Stimulated activated CD4-positive, alpha-beta T cell treated with anti-CD3 and anti-CD28 coated beads, Interleukin-12 subunit alpha, Interleukin-12 subunit beta, amount 100 ng/mL, for 48 hours (primary cell): ENCODE results near the gene HK3.

ENCODE experiments used
- DNase-seq, 3 donors: peaks; one replicate each; pipeline ENCODE4 v3.0.0-alpha.2; 2020; ENCODE audit warnings: low read depth in 2 of 3, low spot score in 1 of 3

The HK3 gene

DNA sequence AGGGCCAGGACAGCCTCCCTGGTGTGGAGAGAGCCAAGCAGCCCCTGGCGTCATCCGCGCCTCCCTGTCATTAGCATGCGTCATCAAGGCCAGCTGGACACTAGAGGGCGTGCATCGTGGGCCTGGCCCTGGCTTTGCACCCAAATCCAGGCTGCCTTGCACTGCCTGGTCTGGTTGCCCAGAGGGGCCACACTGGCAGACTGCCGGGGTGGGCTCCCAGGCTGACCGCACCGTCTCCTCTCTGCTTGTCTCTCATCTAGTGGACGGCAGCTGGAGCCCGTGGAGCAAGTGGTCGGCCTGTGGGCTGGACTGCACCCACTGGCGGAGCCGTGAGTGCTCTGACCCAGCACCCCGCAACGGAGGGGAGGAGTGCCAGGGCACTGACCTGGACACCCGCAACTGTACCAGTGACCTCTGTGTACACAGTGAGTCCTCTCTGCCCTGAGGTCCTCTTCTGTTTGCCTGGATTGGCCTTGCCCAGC, 29.0 kb downstream of the HK3 start:
- no peak for DNase-seq

DNA sequence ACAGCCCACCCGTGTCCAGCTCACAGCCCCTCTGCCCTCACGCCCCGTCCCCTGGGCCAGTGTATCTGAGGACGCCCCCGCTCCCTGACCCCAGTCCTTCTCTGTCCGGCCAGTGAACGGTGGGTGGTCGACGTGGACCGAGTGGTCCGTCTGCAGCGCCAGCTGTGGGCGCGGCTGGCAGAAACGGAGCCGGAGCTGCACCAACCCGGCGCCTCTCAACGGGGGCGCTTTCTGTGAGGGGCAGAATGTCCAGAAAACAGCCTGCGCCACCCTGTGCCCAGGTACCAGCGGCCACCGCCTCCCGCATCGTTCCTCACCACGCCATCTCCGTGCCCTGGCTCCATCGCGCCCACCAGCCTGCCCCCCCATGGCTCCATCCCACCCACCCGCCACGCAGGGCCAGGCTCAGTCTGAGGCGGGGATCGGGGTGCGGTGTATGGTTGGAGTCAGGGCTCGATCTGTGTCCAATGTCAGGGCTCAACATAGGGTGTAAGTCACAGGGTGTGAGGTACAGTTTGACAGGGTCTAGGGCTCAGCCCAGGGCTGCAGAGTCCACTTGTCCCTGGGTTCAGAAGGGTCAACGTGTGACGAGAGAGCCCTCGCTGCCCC, 29.5 kb downstream of the HK3 start:
- no peak for DNase-seq

DNA sequence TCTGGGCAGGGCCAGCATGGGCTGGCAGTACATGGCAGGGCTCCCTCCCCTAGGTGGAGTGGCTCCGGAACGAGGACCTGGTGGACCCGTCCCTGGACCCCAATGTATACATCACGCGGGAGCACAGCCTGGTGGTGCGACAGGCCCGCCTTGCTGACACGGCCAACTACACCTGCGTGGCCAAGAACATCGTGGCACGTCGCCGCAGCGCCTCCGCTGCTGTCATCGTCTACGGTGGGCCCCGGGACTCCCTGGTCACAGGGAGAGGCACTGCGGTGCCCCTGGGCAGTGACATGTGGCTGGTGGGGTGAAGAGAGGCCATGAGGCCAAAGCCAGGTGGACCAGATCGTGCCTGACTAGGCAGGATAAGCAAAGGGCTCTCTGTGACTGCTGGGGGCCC, 30.4 kb downstream of the HK3 start:
- no peak for DNase-seq

DNA sequence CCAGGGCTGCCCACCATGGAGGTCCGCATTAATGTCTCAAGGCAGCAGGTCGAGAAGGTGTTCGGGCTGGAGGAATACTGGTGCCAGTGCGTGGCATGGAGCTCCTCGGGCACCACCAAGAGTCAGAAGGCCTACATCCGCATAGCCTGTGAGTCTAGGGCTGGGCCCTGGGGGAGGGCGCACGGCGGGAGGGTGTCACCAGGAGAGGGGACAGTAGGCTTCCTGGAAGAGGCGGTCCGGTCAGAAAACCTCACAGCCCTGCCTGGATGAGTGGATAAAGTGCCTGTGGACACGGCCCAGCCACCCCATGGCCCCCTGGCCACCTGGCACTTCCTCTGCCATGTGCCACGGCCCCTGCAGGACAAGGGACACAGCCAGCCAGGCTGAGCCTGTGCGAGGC, 31.0 kb downstream of the HK3 start:
- no peak for DNase-seq

DNA sequence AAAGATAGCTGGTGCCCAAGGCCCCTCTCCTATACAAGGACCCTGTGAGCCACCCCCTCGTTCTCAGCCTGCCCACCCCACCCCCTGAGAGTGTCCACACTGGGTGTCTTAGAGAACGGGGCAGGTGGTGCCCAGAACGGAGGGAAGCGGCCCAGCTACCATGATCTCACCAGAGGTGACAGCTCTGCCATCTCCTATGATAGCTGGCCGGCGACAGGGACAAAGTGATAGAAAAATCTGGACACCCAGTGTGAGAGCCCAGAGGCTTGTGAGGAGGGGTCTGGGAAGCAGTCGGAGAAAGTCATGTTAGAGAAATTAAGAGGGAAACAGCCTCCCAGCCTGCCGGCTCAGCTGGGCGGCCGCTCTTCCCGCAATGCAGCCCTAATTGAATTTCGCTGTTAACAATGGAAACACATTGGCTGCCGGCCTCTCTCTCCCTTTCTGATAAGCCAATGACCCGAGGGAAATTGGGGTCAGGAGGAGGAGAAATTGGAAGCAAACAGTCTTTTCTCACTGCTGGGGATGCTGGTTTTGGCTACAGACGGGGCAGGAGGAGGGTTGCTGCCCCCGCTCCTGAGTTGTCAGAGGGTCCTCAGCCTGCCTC, 32.3 kb downstream of the HK3 start:
- no peak for DNase-seq

DNA sequence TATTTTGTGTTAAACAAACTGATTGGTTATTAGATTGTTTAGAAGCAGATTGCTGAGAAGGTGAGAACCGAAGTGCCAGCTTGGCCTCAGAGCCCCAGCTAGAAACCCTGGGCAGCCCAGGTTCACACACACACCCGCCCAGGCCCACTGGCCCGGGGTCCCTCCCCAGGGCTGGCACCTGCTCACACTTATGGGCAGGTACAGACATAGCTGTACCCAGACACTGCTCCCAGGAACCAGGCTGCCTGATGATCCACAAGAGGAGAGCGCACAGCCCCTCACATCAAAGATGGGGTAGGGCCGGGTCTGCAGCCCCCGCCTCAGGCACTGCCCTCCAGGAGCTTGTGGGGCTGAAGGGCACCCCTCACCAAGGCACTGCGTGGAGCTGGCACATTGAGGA, 33.2 kb downstream of the HK3 start:
- DNase-seq, result no peak

DNA sequence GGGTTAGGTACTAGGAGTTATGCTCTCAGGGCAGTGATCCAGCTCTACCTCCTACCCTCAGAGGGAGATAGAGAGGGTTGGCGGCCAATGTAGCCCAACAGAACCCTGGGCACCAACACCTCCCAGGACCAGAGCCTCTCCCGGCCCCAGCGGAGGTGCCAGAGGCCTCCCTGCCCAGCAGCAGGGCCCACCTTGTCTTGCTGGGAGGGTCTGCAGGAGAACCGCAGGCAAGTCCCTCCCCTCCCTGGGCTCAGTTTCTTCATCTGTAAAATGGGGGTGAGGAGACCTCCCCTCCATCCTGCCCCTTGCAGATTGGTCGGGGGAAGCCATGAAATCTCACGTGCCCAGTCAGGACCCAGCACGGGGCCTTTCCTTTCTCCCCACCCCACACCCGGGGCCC, 34.4 kb downstream of the HK3 start:
- DNase-seq, result no peak

DNA sequence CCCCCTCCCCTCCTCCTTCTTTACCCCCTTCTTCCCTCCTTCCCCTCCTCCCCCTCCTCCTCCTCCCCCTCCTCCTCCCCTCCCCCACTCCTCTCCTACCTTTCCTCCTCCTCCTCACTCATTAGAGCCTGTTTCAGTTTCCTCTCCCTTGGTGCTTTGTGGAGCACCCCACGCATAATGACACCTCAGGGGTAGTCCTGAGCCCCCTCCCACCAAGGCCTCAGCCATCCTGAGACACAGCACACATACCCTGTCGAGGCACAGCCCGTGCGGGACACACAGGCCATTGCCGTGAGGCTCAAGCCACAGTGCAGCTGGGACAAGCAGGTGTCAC, 35.4 kb downstream of the HK3 start:
- no peak for DNase-seq

DNA sequence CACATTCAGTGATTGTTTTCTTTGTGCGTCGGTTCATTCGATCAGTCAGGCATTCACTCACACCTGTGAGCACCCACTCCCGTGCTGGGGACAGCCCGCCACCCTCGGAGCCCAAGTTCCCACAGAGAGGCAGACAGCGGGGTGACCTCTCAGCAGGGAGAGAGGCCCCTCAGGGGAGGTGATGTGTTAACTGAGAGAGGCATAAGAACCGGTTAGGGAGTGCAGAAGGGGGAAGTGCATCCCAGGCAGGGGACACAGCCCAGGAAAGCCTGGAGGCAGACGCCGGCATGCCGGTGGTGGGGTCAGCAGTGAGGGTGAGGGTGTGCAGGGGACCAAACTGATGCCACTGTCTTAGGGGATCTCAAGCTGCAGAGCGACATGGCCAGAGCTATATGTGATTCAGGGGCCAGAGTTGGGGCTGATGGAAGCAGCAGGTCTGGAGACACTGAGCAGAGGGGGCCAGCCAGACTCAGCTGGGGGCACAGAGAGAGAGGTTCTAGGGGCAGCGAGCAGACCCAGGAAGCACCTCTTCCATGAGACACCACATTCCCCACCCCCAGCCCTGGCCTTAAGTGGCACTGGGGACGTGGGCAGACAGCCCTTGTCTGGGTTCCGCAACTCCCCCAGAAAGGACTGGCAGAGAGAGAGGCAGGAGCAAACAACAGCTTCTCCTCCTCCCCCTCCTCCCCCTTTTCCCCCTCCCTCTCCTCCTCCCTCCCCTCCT, 35.9 kb downstream of the HK3 start:
- no peak for DNase-seq

DNA sequence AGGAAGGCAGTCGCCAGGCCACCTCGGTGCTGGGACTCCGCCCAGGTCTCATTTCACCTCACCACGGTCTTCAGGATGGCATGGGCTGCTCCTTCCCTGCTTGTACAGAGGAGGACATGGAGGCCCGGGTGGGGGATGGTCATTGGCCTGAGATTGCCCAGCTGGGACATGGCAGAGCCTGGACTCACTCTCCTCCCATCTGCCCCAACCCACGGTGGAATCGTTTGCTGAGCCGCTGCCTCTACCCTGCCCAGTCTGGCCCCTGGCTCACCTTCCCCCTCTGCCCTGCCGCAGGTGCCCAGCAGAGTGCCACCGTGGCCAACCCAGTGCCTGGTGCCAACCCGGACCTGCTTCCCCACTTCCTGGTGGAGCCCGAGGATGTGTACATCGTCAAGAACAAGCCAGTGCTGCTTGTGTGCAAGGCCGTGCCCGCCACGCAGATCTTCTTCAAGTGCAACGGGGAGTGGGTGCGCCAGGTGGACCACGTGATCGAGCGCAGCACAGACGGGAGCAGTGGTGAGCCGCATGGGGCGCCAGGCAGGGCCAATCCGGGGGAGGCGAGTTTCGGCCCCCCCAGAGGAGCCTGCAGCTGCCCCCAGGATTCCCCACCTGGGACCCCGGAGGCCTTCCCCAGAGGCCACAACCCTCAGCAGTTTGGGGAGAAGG, 36.7 kb downstream of the HK3 start:
- DNase-seq, result no peak

DNA sequence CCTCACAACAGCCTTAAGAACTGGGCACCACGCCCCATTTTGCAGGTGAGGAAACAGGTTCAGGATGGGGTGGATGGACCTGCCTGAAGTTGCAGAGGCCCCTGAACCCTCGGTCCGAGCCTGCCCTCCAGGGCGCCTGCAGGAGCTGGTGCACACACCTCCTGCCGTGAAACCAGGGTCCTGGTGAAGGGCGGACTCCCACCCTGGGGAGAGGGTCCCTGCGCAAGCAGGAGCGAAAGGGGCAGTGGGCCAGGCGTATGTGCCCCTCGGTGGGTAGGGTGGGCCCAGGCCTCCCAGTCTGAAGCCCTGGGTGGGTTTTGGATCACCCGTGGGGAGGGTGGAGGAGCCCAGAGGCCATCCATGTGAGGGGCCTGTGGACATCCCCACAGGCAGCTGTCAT, 37.9 kb downstream of the HK3 start:
- DNase-seq, result no peak

DNA sequence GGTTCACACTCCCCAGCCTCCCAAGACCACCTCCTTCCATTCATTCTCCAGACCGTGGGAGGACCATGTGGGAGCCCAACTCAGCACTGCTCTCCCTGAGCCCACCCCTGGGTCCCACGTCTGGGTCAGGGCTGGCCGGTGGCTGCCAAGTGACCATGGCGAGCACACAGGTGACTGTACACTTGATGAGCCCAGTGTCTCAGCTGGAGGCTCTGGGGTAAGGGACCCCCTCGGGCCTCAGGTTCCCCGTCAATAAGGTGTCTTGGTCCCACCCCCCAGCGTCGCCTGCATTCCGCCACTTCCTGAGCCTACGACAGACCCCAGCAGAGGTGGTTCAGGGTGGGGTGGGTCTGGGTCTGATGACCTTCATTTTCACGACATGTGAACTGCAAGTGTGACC, 38.8 kb downstream of the HK3 start:
- no peak for DNase-seq

DNA sequence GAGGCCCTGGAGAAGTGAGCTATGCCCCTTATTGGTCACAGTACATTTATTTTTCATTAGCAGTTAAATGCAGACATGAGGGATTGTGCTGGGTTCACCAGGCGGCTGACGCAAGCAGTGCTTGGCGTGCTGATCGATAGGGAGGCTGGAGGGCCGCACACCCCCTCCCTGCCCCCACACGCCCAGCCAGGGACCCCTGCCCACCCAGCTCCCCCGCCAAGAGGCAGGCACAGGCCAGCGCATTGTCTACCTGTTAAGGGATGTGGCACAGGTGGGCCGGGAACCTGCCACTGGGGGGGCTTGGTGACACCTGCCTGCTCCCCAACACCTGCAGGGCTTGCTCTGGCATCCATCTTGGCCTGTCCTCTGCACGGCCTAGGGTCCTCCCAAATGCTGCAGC, 39.2 kb downstream of the HK3 start:
- DNase-seq, result no peak

DNA sequence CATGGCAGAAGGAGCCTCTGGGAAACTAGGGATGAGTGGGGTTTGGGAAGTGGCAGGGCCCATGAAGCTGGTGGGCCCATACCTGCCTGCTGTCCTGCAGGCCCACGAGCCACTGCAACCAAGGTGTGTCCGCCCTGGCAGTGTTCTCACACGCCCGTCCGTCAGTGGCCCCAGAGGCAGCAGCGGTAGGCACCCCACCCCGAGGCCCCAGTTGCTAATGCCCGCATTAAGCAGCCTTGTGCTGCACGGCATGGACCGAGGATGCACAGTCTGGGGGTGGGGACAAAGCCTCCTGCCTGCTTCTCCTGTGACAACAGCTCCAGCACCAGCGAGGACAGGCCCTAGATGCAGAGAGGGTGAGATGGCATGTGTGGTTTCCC, 41.3 kb downstream of the HK3 start:
- DNase-seq, result no peak

DNA sequence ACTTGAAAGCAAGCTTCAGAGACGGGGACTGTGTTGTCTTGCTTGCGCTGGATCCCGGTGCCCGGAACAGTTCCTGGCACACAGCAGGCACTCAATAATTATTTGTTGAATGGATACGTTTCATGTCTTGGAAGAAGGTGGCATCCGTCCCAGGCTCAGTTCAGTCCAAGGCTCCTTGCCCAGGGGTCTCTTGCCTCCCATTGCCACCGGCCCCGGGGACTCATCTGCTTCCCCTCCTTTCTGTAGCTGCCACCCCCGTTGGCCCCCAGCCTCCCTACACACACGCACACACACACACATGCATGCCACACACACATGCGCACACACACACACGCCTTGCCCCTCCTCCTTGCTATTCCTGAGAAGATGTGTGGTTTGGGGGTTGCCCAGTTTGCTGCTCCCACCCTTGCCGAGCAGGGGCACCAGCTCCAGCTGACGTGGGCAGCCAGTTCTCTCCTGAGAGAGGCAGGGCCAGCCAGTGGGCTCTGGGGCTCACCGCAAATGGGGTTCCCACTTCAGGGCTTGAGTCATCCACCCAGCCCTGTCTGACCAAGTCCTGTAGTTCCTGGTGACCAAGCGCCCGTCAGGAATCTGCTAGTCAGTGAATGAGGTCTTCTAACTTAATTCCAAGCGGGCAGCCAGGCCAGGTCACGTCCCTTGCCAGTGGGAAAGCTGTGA, 41.8 kb downstream of the HK3 start:
- DNase-seq, result no peak

DNA sequence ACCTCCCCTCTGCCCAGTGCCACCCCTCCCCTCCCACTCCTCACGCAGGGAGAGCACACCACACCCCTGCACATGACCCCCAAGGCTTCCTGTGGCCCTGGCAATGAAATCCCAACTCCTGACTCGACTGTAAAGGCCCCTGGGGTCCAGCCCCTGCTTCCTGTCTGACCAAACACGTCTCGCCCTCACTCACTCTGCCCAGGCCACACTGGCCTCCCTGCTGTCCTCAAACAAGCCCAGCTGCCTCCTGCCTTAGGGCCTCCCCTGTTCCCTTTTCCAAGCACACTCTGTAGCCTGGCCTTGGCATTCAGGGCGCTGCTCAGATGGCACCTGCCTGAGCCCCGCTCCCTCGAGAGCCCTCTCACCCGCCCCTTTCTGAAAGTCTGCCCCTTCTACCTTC, 42.4 kb downstream of the HK3 start:
- DNase-seq, result no peak

DNA sequence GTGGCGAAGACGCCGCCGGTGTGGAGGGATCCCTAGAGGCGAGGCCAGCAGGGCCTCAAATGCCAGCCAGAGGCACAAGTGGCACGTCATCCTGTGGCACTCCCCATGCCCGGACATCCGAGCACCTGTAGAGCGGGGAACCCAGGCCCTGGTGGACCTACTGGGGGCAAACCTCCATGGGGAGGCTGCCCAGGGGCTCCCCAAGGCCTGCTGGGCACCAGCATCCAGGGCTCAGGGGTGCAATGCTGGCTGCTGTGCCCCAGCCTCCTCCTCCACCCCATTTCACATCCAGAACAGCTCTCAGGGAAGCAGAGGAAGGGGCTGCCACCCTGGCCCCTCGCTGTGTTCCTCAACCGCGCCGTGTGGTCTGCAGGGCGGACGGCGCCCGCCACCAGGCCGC, 43.5 kb downstream of the HK3 start:
- DNase-seq, result no peak

DNA sequence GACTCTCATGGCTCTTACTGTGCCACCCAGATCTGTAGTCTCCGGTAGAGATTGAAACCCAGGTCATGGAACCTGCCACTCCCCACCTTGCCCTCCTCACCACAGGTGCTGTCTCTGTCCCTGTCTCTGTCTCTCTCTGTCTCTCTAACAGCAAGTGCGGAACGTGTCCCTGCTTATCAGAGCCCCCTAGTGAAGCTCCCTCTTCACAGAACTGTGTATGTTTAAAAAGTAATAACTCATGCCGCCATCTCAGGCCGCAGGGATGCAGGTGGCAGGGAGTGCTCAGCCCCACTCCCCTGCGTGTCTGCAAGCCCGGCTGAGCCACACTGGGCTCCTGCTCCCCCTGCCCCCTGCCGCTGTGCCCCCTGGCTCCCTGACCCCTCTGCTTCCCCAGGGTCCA, 45.0 kb downstream of the HK3 start:
- no peak for DNase-seq

DNA sequence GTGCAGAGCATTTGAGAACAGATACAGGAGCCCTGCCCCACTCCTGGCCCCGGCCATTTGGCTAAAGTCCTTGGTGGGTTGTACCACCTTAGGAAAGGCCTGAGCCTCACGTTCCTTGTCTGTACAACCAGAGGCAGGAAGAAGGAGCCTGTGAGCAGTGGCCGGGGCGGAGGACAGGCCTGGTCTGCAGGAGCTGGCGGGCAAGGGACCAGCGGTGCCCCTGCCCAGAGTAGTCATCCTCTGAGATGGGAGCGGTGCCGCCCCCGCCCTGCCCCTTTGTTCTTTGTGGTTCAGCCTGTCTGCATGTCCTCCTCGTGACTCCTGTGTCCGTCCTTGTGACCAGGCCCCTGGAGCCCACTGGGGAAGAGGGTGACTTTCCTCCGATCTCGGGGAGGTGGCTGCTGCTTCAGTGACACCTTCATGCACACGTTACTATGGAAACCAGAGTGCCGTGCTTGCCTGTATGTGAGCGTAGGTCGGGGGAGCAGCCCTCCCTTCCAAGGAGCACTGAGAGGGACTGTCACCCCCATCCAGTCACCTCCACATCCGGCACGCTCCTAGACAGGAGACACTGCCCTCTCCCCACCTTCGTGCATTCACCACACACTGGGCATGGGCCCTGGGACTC, 45.9 kb downstream of the HK3 start:
- DNase-seq, result no peak

DNA sequence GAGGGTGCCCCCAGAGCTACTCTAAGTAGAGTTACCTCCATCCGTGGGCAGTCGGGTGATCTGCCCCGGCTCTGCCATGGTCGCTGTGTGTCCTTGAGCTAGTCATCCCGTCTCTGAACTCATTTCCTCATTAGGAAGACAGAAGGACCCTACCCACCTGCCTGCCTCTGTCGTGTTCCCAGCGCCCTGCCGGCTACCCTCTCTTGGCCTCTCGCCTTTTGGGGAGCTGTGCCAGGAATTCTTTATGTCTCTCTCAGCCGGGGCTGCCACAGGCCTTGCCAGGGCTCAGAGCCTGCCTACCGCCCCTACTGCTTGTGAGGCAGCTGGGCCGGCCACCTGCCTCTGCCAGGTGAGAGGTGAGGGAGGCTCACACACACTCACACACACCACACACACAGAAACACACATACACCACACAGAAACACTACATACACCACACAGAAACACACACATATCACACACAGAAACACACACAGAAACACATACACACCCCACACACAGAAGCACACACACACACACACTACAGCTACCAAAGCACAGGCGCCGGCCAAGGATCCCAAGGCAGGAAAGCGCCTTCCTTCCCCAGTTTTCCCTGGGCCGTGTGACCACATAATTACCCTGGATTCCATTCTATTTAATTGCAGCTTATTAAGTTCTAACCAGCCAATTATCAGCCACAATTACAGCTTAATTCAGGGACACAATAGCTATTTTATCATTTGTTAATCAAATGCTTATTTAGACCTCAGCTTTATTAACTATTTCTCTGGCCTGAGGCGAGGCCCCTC, 47.1 kb downstream of the HK3 start:
- no peak for DNase-seq

DNA sequence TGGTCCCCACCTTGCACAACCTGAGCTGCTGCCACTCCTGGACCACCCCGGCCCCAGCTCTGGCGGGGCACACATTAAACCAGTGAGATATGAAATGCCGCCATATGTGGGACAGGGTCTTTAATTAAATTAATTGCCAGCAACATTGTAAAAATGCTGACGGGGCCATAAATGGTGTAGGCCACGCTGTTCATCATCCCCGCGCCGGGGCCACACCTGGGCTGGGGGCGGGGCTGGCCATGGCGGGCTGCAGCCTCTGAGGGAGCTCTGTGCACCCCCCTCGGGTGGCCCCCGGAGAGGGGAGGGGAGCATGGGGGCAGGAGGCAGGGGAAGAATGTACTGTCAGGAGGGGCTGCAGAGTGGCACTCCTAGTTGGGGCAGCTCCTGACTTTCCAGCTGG, 47.8 kb downstream of the HK3 start:
- no peak for DNase-seq
